Astrocyte (in vitro differentiated cells and primary cell): ENCODE measurements around the gene NEU2.
"Not testable (repeated sequence)": the region's sequence is repeated elsewhere in the genome, so short reads cannot be mapped to it uniquely, and the experiment has no call there.

ENCODE experiments used
- CTCF ChIP-seq: IDR thresholded peaks from 2 replicates; pipeline ENCODE4 v1.5.1; 2011; ENCODE audit warnings: low read depth, mild to moderate bottlenecking, inconsistent platforms, low read length, moderate library complexity; ENCODE audit not compliant: insufficient read depth
- EZH2 ChIP-seq: IDR thresholded peaks from 2 replicates; pipeline ENCODE4 v1.6.1; 2012; ENCODE audit warnings: mild to moderate bottlenecking, low read length, inconsistent platforms; ENCODE audit not compliant: insufficient read depth

GRCh38 chr2:233052517-233052916 is 20.0 kb downstream of the NEU2 start:
- TF ChIP-seq CTCF, EZH2: not testable (repeated sequence)
